Neural progenitor cell (in vitro differentiated cells): ENCODE data around the gene CMYA5. TPM values are rescaled to one million over a fixed set of nuclear protein-coding genes. Genes with fewer than 3 reads are reported as not detected.

Experiments used
- DNase-seq: peaks from one replicate; pipeline ENCODE4 v3.0.0-alpha.2; 2016; ENCODE audit warnings: low spot score
- H2AFZ ChIP-seq: fragments of 200-600 bp; sonication (generic); replicated peaks from 2 replicates; pipeline ENCODE4 v1.6.1; 2016; ENCODE audit warnings: antibody characterized with exemption
- H3F3A ChIP-seq: fragments of 200-600 bp; sonication (generic); 2 replicates; pipeline ENCODE4 v1.6.1; 2016; ENCODE audit warnings: antibody characterized with exemption, low read depth
- H3K27ac ChIP-seq: fragments of 200-600 bp; sonication (generic); 2 replicates; pipeline ENCODE4 v1.5.1; 2016; ENCODE audit warnings: mild to moderate bottlenecking
- H3K27me3 ChIP-seq: fragments of 200-600 bp; sonication (generic); 2 replicates; pipeline ENCODE4 v1.6.1; 2016; ENCODE audit warnings: mild to moderate bottlenecking, moderate library complexity
- H3K36me3 ChIP-seq: fragments of 200-600 bp; sonication (generic); 2 replicates; pipeline ENCODE4 v1.5.1; 2016
- H3K4me1 ChIP-seq: fragments of 200-600 bp; sonication (generic); 2 replicates; pipeline ENCODE4 v1.6.1; 2016; ENCODE audit warnings: mixed run types
- H3K4me2 ChIP-seq: fragments of 200-600 bp; sonication (generic); 2 replicates; pipeline ENCODE4 v1.6.1; 2016
- H3K4me3 ChIP-seq: fragments of 200-600 bp; sonication (generic); 2 replicates; pipeline ENCODE4 v1.5.1; 2016
- H3K79me2 ChIP-seq: fragments of 200-600 bp; sonication (generic); 2 replicates; pipeline ENCODE4 v1.6.1; 2016; ENCODE audit warnings: low read depth
- H3K9ac ChIP-seq: fragments of 200-600 bp; sonication (generic); 2 replicates; pipeline ENCODE4 v1.6.1; 2016
- H3K9me3 ChIP-seq: fragments of 200-600 bp; sonication (generic); 2 replicates; pipeline ENCODE4 v1.5.1; 2016; ENCODE audit warnings: low read depth
- H4K20me1 ChIP-seq: fragments of 200-600 bp; sonication (generic); 2 replicates; pipeline ENCODE4 v1.6.1; 2016; ENCODE audit warnings: low read depth
- H3K27ac Mint-ChIP-seq: 3 replicates; pipeline ENCODE4 v1.8.0; 2021; ENCODE audit warnings: mixed read lengths
- H3K27me3 Mint-ChIP-seq: 2 replicates; pipeline ENCODE4 v1.8.0; 2022; ENCODE audit warnings: low read depth, mild to moderate bottlenecking, inconsistent platforms, moderate library complexity, mixed read lengths; ENCODE audit not compliant: insufficient read depth
- H3K36me3 Mint-ChIP-seq: 3 replicates; pipeline ENCODE4 v1.8.0; 2021; ENCODE audit warnings: mixed read lengths
- H3K4me1 Mint-ChIP-seq: 3 replicates; pipeline ENCODE4 v1.8.0; 2021; ENCODE audit warnings: mixed read lengths
- H3K4me3 Mint-ChIP-seq: 3 replicates; pipeline ENCODE4 v1.8.0; 2021; ENCODE audit warnings: mild to moderate bottlenecking, moderate library complexity, mixed read lengths
- H3K9me3 Mint-ChIP-seq: 3 replicates; pipeline ENCODE4 v1.8.0; 2020; ENCODE audit warnings: mixed read lengths
- EZH2 ChIP-seq: fragments of 200-600 bp; sonication (generic); IDR thresholded peaks from 2 replicates; pipeline ENCODE4 v1.6.1; 2017; ENCODE audit warnings: antibody characterized with exemption, mild to moderate bottlenecking, moderate library complexity
- EZH2phosphoT487 ChIP-seq: fragments of 200-600 bp; sonication (generic); IDR thresholded peaks from 2 replicates; pipeline ENCODE4 v1.6.1; 2017; ENCODE audit warnings: antibody characterized with exemption
- total RNA-seq: library from RNA; depleted of rRNA; stranded (reverse); fragments of >200 nt; gene quantifications from 2 replicates; pipeline ENCODE4 v1.2.3, GENCODE V29; 2015; ENCODE audit warnings: low replicate concordance
- TF ChIP-seq, protein P1 (sequence below): fragments of 200-600 bp; sonication (generic); IDR thresholded peaks from 2 replicates; pipeline ENCODE4 v1.5.1; 2017; ENCODE audit warnings: antibody characterized with exemption, mild to moderate bottlenecking

The CMYA5 gene
- total RNA-seq, 1 donor from 2014 or later: 3.5 TPM

GRCh38 chr5:79713727-79714126 lies 24.1 kb downstream of the CMYA5 start:
- Mint-ChIP-seq H3K4me1 (no peaks in the 10 kb centered on the region), H3K27me3 (no peaks in the 10 kb centered on the region), H3K4me3 (no peak overlapping the region), H3K27ac (no peak overlapping the region), H3K36me3 (no peaks in the 10 kb centered on the region), H3K9me3 (no peaks in the 10 kb centered on the region)
- Histone ChIP-seq H3K27ac (no peak overlapping the region), H3K36me3 (peaks cover under 1% of the 10 kb centered on the region), H3K27me3 (no peaks in the 10 kb centered on the region), H4K20me1 (no peaks in the 10 kb centered on the region), H3K9ac (no peak overlapping the region), H3K79me2 (no peaks in the 10 kb centered on the region), H3K4me1 (no peaks in the 10 kb centered on the region), H3K9me3 (no peaks in the 10 kb centered on the region), H3K4me3 (no peak overlapping the region), H2AFZ (no peak overlapping the region), H3F3A (no peaks in the 10 kb centered on the region), H3K4me2 (no peak overlapping the region)
- no peak for TF ChIP-seq EZH2phosphoT487
- no peak for DNase-seq

DNA sequence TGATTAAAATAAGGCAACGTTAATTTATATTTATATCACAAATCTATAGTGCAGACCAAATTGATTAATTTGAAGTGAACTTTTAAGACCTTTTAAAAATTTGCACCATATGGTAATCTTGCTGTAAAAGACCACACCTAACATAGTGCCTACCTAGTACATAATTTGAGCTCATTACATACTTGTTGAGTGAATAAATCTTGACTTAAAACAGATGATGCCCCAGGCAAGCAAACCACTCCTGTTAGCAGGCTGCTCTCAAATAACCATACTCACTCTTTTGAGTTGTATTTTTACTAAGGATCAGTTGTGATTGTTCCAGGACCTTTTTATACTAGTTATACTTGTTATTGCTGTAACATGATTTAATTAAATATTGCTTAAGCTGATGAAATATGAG lies 27.2 kb downstream of the CMYA5 start:
- H3K27ac Mint-ChIP-seq: no peak overlapping the region
- Histone ChIP-seq H3K36me3 (peaks cover 9% of the 10 kb centered on the region), H3K4me2 (no peak overlapping the region), H3K27ac (no peak overlapping the region), H3K4me3 (no peak overlapping the region), H3K9me3 (peaks cover 12% of the 10 kb centered on the region), H2AFZ (no peak overlapping the region), H4K20me1 (no peaks in the 10 kb centered on the region), H3K9ac (no peak overlapping the region), H3F3A (no peaks in the 10 kb centered on the region), H3K79me2 (no peaks in the 10 kb centered on the region), H3K27me3 (no peaks in the 10 kb centered on the region), H3K4me1 (no peaks in the 10 kb centered on the region)
- H3K27me3 Mint-ChIP-seq: no peaks in the 10 kb centered on the region
- TF ChIP-seq EZH2phosphoT487: no peak
- TF ChIP-seq, protein P1, sequence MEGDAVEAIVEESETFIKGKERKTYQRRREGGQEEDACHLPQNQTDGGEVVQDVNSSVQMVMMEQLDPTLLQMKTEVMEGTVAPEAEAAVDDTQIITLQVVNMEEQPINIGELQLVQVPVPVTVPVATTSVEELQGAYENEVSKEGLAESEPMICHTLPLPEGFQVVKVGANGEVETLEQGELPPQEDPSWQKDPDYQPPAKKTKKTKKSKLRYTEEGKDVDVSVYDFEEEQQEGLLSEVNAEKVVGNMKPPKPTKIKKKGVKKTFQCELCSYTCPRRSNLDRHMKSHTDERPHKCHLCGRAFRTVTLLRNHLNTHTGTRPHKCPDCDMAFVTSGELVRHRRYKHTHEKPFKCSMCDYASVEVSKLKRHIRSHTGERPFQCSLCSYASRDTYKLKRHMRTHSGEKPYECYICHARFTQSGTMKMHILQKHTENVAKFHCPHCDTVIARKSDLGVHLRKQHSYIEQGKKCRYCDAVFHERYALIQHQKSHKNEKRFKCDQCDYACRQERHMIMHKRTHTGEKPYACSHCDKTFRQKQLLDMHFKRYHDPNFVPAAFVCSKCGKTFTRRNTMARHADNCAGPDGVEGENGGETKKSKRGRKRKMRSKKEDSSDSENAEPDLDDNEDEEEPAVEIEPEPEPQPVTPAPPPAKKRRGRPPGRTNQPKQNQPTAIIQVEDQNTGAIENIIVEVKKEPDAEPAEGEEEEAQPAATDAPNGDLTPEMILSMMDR: no peak
- TF ChIP-seq EZH2: no peak
- no peaks in the 10 kb centered on the region for H3K36me3 Mint-ChIP-seq
- H3K4me1 Mint-ChIP-seq: no peaks in the 10 kb centered on the region
- DNase-seq: no peak
- H3K9me3 Mint-ChIP-seq: peaks cover 18% of the 10 kb centered on the region
- H3K4me3 Mint-ChIP-seq: no peak overlapping the region

GRCh38 chr5:79720096-79720495 lies 30.5 kb downstream of the CMYA5 start:
- H3K27ac Mint-ChIP-seq: no peak overlapping the region
- Histone ChIP-seq H3F3A (no peaks in the 10 kb centered on the region), H3K4me2 (no peak overlapping the region), H3K9me3 (peaks cover 12% of the 10 kb centered on the region), H3K9ac (no peak overlapping the region), H3K4me3 (no peak overlapping the region), H3K27ac (no peak overlapping the region), H3K36me3 (peaks cover 9% of the 10 kb centered on the region), H3K27me3 (no peaks in the 10 kb centered on the region), H4K20me1 (no peaks in the 10 kb centered on the region), H3K4me1 (no peaks in the 10 kb centered on the region), H2AFZ (no peak overlapping the region), H3K79me2 (no peaks in the 10 kb centered on the region)
- no peaks in the 10 kb centered on the region for H3K27me3 Mint-ChIP-seq
- peaks cover 18% of the 10 kb centered on the region for H3K9me3 Mint-ChIP-seq
- H3K36me3 Mint-ChIP-seq: no peaks in the 10 kb centered on the region
- DNase-seq: no peak
- H3K4me1 Mint-ChIP-seq: no peaks in the 10 kb centered on the region
- H3K4me3 Mint-ChIP-seq: no peak overlapping the region
- TF ChIP-seq EZH2: no peak
- TF ChIP-seq EZH2phosphoT487: no peak
- TF ChIP-seq, protein P1: no peak

- no peak overlapping the region for H3K4me3 Mint-ChIP-seq
- peaks cover 3% of the 10 kb centered on the region for H3K27me3 Mint-ChIP-seq
Measured at GRCh38 chr5:79727451-79728355, 38.1 kb downstream of the CMYA5 start.

More at GRCh38 chr5:79727451-79728355, 38.1 kb downstream of the CMYA5 start:
- no peak overlapping the region for H2AFZ ChIP-seq
- Mint-ChIP-seq H3K4me1 (no peaks in the 10 kb centered on the region), H3K36me3 (no peaks in the 10 kb centered on the region), H3K27ac (no peak overlapping the region), H3K9me3 (no peaks in the 10 kb centered on the region)
- H3K9ac ChIP-seq: no peak overlapping the region
- no peaks in the 10 kb centered on the region for H4K20me1 ChIP-seq
- H3K4me2 ChIP-seq: no peak overlapping the region
- no peak for TF ChIP-seq EZH2phosphoT487
- TF ChIP-seq EZH2: no peak
- TF ChIP-seq, protein P1: no peak
- no peaks in the 10 kb centered on the region for H3K4me1 ChIP-seq
- H3K27ac ChIP-seq: no peak overlapping the region
- H3K36me3 ChIP-seq: no peaks in the 10 kb centered on the region
- no peaks in the 10 kb centered on the region for H3K27me3 ChIP-seq
- H3K9me3 ChIP-seq: no peaks in the 10 kb centered on the region
- DNase-seq: no peak
- no peak overlapping the region for H3K4me3 ChIP-seq
- H3K79me2 ChIP-seq: no peaks in the 10 kb centered on the region
- H3F3A ChIP-seq: no peaks in the 10 kb centered on the region
